HG02938 (cell line): ENCODE data around the gene SLC23A2.
A peak's percentile ranks its signal among the peaks of the same experiment; 100 is the strongest.

ENCODE experiments used
- ATAC-seq: cut with Tn5 transposase; IDR thresholded peaks from one replicate; pipeline ENCODE4 v1.9.1; 2021; ENCODE audit warnings: mild to moderate bottlenecking, moderate library complexity; ENCODE audit not compliant: unreplicated experiment

The SLC23A2 gene

GRCh38 chr20:4971064-4971463 is 30.2 kb downstream of the SLC23A2 start:
- ATAC-seq = no peak

GRCh38 chr20:4967752-4968477 is 33.4 kb downstream of the SLC23A2 start:
- no peak for ATAC-seq

- no peak for ATAC-seq
Observed at GRCh38 chr20:4966826-4967751, 34.2 kb downstream of the SLC23A2 start.

GRCh38 chr20:4962241-4962855 is 39.0 kb downstream of the SLC23A2 start:
- ATAC-seq = no peak

- ATAC-seq = no peak
Observed at GRCh38 chr20:4961746-4962145, 39.6 kb downstream of the SLC23A2 start.

- ATAC-seq = no peak
Observed at GRCh38 chr20:4959592-4959991, 41.7 kb downstream of the SLC23A2 start.

- ATAC-seq = no peak
Observed at GRCh38 chr20:4957939-4958362, 43.4 kb downstream of the SLC23A2 start.

GRCh38 chr20:4957187-4957586 is 44.1 kb downstream of the SLC23A2 start:
- no peak for ATAC-seq

- no peak for ATAC-seq
Observed at GRCh38 chr20:4956200-4956810, 45.0 kb downstream of the SLC23A2 start.

- no peak for ATAC-seq
Observed at GRCh38 chr20:4953881-4954280, 47.4 kb downstream of the SLC23A2 start.

GRCh38 chr20:4952229-4952628 is 49.1 kb downstream of the SLC23A2 start:
- no peak for ATAC-seq

GRCh38 chr20:4951299-4951698 is 50.0 kb downstream of the SLC23A2 start:
- ATAC-seq = no peak

GRCh38 chr20:4950841-4951240 is 50.5 kb downstream of the SLC23A2 start:
- ATAC-seq = no peak

- ATAC-seq = no peak
Observed at GRCh38 chr20:4950437-4950836, 50.9 kb downstream of the SLC23A2 start.

GRCh38 chr20:4949833-4950178 is 51.5 kb downstream of the SLC23A2 start:
- ATAC-seq = peak; percentile 82

- no peak for ATAC-seq
Observed at GRCh38 chr20:4947817-4948559, 53.3 kb downstream of the SLC23A2 start.

GRCh38 chr20:4946986-4947385 is 54.3 kb downstream of the SLC23A2 start:
- ATAC-seq = no peak

GRCh38 chr20:4946585-4946984 is 54.7 kb downstream of the SLC23A2 start:
- no peak for ATAC-seq

- ATAC-seq = no peak
Observed at GRCh38 chr20:4944518-4945313, 56.6 kb downstream of the SLC23A2 start.

GRCh38 chr20:4942331-4942730 is 59.0 kb downstream of the SLC23A2 start:
- ATAC-seq = no peak
